Iris pigment epithelial cell (primary cell): Measurements from ENCODE around the gene SP3.

Experiments
- DNase-seq: peaks from one replicate; pipeline ENCODE4 v3.0.0-alpha.2; 2011; ENCODE audit warnings: low read depth

The SP3 gene

DNA sequence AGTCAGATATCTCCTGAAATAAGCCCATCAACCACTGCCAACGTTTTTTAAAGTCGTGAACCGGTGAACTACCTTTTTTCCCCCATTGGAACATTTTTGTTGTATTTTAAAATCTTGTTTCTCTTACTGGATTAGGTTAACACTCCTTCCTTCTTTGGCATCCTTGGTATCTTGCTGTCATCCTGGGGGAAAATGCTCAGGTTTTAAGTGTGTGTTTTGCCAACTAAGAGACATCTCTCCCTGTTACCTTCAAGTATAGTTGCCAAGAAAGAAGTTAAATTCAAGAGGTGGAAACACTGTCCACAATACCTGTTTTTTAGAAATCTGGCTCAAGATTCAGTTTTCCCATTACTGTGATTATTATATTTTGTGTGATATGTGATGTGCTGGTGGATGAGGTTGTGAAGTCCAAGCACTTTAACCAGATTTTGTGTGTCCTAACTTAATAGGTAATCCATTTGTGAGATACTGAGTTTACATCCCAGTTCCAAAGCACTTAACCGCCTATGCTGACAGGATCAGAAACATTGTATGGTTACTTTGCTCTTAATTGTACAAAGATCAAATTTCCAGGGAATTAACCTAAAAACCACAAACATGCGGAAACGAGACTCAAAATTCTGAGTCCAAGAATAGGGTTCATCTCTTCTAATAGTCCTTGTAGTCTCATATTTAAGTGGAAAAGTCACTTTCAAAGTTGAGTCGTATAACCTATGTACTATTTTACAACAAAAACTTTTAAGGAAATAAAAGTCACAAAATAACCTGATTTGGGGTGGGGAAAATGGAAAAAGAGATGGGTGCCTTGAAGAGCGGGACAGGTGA is 1.3 kb upstream of the SP3 start:
- DNase-seq, result no peak

DNA sequence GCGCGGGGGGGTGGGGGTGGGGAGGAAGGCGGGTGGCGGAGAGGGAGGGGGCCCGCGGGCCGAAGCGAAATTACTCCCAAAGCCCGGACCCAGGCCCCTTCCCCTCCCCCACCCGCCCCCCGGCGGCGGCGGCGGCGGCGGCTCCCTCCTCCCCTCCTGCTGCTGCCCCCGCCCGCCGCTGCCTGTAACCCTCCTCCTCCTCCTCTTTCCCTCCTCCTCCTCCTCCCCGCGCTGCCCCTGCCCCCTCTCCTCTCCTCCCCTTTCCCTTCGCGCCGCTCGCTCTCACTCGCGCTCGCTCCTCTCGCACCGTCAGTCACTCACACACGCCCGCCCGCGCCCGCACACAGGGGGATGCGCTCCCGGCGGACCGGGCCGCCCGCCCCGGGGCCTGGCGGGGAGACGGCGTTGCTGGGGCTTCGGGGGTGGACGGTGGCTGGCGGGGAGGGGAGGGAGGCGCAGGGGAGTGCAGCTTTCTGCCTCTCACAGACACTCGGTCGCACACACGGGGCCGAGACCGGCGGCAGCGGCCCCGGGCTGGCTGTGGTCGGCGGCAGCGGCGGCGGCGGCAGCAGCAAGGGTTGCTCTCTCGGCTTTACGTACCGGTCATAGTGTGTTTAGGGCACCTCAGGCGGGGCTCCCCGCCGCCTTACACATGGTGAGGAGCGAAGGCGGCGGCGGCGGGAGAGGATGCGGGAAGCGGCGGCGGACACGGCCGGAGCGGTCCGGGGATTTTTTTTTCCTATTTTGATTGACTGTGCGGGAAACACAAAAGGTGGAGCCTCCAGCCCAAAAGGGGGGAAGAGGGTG is 405 bp downstream of the SP3 start:
- peak; percentile 88 for DNase-seq

DNA sequence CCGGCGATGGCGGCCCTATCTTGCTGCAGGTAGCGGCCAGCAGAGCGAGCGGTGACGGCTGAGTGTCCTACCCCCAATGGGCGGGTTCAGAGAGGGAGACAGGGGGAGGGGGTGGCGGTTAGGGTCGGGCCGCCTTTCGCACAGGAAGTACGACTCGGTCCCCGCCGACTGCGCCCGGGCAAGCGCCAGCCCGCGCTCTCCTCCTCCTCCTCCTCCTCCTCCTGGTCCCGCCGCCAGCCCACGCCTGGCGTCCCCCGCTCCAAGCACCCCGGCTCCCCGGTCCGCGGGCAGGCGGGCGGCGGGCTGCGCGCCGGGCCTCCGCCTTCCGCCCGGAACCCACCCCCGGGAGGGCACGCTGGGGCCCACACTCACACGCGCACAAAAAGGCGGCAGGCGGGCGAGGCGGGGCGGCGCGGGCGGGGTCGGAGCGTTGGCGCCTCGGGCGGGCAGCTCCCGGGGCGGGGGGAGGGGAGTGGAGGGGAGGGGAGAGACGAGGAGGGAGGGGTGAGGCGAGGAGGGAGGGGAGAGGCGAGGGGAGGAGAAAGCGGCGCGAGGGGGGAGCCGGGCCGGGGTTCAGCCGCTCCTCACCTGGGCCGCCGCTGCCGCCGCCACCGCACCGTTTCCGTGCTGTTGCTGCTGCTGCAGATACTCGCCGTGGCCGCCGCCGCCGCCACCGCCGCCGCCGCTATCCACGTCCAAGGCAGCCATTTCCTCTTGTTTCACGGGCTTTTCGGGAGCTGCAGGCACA is 1.2 kb downstream of the SP3 start:
- peak; percentile 77 for DNase-seq

DNA sequence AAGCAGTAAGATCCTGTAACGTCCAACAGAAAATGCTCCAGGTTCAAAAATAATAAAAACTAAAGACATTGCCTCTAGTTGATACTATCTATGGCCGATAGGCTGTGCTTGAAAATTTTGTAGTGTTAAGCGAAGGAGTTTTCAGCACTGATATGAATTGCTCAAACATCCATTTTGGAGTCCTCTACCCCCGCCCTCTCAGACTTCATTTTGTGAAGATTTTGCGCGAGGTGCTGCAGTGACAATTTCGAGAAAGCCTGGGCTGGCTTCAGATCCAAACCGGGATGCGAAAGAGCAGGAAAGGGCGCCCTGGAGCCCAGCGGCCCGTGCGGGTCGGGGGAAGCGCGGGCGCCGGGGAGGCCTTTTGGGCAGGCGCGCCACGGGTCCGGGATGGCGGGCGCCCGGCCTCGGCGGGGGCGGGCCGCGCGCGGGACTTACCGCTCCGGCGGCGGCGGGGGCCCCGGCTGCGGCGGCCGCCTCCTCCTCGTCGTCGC is 1.8 kb downstream of the SP3 start:
- DNase-seq, result peak; percentile 83

DNA sequence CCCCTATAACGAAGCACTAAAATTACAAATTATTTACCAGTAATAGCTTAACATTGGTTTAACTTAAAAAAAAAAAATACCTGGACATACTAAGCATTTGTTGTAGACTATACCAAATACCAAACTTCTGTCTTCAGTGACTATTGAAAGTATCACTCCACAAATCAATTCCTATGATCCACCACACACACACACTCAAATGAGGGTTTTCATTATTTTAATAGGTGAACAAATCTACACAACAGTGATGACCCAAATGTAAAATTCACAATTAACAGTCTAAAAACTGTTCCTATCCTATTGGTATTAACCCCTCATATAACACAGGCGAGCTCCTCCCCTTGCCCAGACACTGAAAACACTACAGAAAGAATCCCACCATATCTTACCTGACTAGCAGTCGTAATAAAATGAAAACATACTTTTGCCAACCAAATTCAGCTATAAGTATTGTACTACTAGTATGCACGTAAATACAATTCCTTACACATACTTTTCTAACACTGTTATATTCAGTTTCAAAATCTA is 2.5 kb downstream of the SP3 start:
- no peak for DNase-seq

DNA sequence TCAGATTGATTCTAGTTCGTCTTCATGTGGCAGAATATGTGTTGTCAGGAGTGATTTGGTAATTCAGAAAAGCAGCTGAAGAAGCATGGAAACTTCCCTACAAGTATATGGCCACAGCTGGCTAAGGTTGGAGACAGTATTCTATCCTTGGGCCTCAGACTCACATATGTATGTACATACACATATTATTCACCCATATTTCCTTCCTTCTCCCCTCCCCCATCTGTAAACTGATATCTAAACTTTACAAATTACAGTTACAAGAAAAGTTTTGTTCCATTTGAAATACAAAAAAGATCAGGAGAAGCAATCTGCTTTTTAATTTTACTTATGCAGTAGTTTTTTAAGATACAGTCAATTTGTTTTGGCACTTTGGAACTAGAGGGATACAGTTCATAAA is 3.1 kb downstream of the SP3 start:
- DNase-seq, result no peak

DNA sequence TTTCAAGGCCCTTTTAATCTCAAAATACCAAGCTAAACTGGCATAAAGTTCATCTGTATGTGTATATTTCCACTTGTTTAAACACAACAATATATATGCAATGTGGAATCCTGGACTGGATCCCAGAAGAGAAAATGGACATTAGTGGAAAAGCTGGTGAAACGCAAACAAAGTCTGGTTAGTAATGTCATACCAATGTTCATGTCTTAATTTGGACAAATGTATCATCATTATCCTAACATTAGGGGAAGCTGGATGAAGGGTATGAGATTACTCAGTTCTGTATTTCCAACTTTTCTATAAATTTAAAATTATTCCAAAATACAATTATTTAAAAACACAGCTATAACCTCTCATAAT is 3.8 kb downstream of the SP3 start:
- no peak for DNase-seq

DNA sequence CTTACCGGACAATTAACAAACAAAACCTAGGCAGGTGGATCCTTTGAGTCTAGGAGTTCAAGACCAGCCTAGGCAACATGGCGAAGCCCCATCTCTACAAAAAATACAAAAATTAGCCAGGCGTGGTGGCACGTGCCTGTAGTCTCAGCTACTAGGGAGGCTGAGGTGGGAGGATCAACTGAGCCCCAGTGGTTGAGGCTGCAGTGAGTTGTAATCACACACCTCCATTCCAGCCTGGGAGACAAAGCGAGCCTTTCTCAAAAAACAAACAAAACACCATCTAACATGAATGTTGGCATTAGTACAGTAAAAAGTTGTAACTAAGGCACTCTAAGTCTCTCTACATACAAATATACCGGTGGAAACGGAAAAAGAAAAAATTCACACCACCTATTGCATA is 5.3 kb downstream of the SP3 start:
- no peak for DNase-seq

DNA sequence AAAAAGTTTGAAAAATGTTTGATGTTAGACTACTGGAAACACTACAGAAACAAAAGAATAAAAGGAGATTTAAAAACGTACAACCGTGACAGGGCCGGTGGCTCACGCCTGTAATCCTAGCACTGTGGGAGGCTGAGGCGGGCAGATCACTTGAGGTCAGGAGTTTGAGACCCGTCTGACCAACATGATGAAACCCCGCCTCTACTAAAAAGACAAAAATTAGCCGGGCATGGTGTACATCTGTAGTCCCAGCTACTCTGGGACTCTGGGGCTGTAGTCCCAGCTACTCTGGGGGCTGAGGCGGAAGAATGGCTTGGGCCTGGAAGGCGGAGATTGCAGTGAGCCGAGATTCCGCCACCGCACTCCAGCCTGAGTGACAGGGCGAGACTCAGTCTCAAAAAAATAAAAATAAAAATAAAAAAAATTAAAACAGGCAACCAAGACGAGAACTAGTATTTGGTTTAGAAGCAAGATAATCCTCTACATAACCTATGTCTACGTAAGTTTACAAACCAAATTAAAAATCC is 5.8 kb downstream of the SP3 start:
- no peak for DNase-seq

DNA sequence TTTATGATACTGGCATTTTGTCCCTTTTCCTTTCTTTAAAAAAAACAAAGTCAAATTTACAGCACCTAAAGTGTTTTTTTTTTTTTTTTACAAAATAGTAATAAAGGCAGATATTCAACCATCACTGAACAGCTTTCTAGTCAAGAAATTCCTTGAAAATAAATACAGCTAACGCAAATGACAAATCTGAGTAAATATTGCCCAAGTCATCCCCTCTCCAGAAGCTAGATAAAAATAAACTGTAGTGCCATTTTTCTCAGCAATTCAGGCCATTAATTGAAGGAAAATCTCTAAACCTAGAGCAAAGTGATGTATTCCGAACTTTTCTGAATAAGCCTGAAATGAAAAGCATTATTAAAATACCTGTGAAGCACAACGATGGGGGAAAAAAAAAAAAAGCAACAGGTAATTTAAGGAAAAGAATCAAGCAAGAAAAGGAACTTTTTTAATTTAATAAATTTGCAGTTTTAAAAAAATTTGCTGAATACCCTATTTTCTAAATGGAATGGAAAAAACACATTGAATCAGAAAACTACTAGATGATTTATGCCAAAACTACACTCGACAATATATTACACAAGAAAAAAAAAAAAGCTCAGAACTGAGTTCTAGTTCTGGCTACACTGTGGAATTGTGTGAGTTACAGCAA is 6.9 kb downstream of the SP3 start:
- no peak for DNase-seq

DNA sequence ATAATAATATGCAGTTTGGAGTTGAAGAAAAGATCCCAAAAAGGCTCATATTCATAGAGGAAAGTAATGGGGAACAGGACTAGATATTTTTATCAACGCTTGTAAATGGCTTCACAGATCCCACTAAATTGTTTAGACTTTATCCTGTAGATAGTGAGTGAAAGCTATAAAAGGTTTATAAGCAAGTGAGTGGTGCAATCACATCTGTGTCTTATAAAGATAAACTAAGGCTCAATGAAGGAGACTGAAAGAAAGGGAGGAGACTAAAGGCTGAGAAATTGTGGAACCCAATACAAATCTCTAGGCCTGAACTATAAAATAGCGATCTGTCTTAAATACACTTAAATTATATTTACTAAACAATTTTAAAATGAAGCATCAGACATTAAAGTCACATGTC is 7.7 kb downstream of the SP3 start:
- no peak for DNase-seq

DNA sequence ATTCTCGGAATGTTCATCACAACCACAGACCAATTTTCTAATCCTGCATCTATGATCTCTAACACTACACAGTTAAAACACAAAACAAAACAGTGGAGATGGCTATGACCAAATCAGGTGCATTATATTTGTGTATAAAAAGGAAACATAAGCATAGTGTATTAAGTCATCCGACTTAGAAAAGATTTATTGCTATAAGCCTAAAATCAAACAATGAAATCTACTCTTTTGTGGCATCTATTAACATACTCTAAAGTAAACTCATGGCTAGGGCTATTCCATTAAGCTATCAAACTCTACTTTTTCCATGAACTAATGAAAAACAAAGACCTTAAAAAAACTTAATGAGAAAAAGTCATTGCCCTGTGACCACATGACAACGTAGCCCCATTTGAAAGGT is 8.7 kb downstream of the SP3 start:
- no peak for DNase-seq

DNA sequence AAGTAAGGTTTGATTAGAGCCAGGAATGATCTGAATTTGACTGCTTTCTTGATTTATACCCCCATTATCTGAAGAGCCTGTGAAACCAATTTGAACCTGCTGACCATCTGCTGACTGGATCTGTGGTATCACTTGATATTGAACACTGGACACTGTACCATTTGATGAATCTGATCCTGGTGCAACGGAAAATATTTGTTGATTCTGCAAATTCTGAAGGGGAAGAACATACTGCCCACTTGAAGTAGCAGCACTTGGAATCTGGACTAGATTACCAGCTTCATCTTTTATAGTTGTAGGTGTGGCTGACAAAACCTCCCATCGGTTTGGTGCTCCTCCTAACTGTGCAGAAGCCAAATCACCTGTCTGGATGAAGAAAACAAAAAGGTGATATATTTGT is 9.3 kb downstream of the SP3 start:
- DNase-seq, result no peak

DNA sequence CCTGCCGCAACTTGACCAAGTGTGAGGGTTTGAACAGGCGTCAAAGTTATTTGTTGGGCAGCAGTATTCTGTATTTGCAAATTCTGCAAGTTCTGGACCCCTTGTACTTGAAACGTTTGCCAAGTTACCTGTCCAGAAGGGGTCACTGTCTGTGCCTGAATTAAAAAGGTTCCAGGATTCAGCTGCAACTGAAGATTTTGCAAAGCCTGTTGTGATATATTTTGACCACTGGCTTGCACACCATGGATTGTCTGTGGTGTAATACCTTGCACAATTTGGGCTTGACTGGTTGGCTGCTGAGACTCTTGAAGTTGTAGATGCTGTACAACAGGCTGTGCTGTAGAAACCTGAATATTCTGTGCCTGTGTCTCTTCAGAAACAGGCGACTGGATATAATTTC is 10.2 kb downstream of the SP3 start:
- no peak for DNase-seq

DNA sequence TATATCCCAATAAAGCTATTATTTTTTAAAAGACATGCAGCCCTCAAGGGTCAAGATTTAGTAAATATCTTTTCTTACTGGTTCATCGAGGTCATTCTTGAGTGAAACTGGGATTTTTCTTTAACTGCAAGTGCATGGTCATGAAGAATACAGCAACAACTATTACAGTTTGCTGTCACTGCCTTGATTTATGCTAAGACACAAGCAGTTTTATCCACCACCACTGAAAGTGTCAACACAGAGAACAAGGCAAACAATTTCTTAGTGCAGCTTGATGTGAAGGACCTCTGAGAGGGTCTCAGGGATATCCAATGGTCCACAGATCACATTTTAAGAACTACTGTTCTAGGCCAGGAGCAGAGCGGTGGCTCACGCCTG is 12.1 kb downstream of the SP3 start:
- DNase-seq, result no peak

DNA sequence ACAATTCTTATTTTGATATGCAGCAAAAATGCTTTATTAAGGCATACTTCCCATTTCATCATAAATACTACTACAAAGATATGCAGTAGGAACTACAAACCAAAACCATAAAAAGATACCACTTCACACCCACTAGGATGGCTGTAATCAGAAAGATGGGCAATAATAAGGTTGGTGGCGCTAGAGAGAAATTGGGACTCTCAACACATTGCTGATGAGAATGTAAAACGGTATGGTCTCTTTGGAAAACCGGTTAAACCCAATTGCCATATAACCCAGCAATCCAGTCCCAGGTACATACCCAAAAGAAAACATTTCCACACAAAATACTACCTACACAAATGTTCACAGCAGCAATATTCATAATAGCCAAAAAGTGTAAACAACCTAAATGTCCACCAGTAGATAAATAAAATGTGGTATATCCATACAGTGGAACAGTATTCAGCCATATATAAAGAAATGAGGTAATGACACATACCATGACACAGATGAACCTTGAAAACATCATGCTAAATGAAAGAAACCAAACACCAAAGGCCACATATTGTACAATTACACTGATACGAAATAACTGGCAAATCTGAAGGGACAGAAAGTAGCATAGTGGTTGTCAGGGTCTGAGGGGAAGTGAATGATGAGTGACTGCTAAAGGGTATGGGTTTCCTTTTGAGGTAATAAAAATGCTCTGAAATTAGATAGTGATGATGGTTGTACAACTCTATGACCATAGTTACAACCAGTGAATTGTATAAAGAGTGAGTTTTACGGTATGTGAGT is 12.7 kb downstream of the SP3 start:
- no peak for DNase-seq

DNA sequence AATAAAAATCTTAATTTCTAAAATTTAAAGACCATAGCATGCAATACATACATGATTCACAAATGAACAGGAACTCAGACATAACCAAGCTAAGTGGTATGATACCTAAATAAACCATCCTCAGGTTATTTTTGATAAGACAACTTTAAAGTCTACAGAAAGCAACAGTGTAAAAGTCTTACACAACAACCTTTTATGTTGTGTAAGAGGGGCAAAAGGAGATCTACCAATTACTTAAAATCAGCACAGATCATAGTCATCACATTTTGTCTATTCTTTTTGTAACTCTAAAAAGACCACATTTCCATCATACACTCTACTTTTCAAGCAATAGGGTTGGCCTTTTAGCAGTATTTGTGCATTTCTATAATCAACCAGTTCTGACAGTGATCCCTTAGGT is 16.3 kb downstream of the SP3 start:
- DNase-seq, result no peak

DNA sequence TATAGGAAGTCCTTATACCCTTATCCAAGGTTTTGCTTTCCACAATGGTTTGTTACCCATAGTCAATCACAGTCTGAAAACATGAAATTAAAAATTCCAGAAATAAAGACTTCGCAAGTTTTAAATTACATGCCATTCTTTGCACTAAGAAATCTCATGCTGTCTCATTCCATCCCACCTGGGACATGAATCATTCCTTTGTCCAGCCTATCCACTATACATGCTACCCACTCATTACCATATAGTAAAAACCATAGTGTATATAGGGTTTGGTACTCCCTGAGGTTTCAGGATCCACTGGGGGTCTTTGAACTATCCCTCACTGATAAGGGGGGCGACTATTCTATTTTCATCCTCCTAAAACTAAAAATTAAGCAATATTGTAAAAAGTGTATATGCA is 17.0 kb downstream of the SP3 start:
- DNase-seq, result no peak

DNA sequence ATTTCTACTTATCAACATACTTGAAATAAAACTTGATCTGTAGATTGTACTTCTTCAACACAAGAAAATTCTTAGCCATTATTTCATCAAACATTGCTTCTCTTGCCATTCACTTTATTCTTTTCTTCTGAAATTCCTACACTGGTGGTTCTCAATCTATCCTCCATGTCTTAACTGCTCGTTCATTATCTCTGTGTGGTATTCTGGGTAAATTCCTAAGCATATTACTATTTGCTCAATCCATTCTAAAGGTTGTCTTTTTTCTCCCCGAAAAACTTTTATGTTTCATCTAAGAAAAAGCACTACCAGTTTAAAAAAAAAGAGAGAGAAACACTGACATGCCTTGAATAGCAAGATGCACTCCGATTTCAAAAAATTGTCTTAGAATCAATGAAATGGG is 18.0 kb downstream of the SP3 start:
- DNase-seq, result no peak

DNA sequence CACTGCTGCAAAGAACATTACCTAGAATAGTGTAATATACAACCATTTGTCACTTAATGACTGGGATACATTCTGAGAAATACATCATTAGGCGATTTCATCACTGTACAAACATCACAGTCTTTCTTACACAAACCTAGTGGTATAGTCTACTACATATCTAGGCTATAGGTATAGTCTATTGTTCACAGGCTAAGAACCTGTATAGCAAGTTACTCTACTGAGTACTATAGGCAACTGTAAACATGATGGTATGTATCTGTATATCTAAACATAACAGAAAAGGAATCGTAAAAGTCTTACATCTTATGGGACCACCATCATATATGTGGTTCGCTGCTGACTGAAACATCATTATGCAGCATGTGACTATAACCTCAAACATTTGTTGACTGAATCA is 21.4 kb downstream of the SP3 start:
- no peak for DNase-seq
